HepG2 (cell line): ENCODE measurements around the gene NUDT21. TPM values are rescaled to one million over a fixed set of nuclear protein-coding genes. Genes with fewer than 3 reads are reported as not detected.

Experiments used
- BHLHE40 ChIP-seq: IDR thresholded peaks from 2 replicates; pipeline ENCODE4 v1.6.1; 2011; ENCODE audit warnings: low read length, improper control_type of control experiment
- FIP1L1 ChIP-seq: fragments of 200-400 bp; formaldehyde crosslinking; IDR thresholded peaks from 2 replicates; pipeline ENCODE4 v1.6.1; 2018; ENCODE audit warnings: low read depth, mild to moderate bottlenecking, low read length, moderate library complexity, borderline replicate concordance; ENCODE audit not compliant: insufficient read depth
- GLI4 ChIP-seq: sonication (generic); formaldehyde crosslinking; IDR thresholded peaks from 2 replicates; pipeline ENCODE4 v1.5.1; 2020; ENCODE audit warnings: missing genetic modification reagents, mild to moderate bottlenecking, moderate library complexity, borderline replicate concordance
- HMGA1 ChIP-seq: sonication (generic); formaldehyde crosslinking; conservative IDR thresholded peaks from 2 replicates; pipeline ENCODE4 v1.4.0; 2020; ENCODE audit warnings: missing genetic modification reagents
- SNAPC2 ChIP-seq: sonication (generic); formaldehyde crosslinking; IDR thresholded peaks from 2 replicates; pipeline ENCODE4 v1.8.1; 2022; ENCODE audit warnings: mild to moderate bottlenecking, missing genetic modification reagents
- TCF7L2 ChIP-seq: IDR thresholded peaks from 2 replicates; pipeline ENCODE4 v1.6.1; 2011; ENCODE audit warnings: mild to moderate bottlenecking, low read depth, low read length, moderate library complexity
- ZNF34 ChIP-seq: sonication (generic); formaldehyde crosslinking; IDR thresholded peaks from 2 replicates; pipeline ENCODE4 v1.4.0; 2020; ENCODE audit warnings: mild to moderate bottlenecking, missing genetic modification reagents, borderline replicate concordance
- ZNF432 ChIP-seq: sonication (generic); formaldehyde crosslinking; IDR thresholded peaks from 2 replicates; pipeline ENCODE4 v1.5.0; 2020; ENCODE audit warnings: missing genetic modification reagents, mild to moderate bottlenecking, borderline replicate concordance
- ZNF496 ChIP-seq: sonication (generic); formaldehyde crosslinking; IDR thresholded peaks from 2 replicates; pipeline ENCODE4 v1.8.1; 2023; ENCODE audit warnings: mild to moderate bottlenecking, moderate library complexity, missing genetic modification reagents; ENCODE audit not compliant: insufficient replicate concordance
- ZSCAN22 ChIP-seq: sonication (generic); formaldehyde crosslinking; IDR thresholded peaks from 2 replicates; pipeline ENCODE4 v1.4.0; 2020; ENCODE audit warnings: mild to moderate bottlenecking, missing genetic modification reagents
- polyA plus RNA-seq, 8 experiments: library from polyadenylated mRNA; depleted of rRNA in 3 of 8; stranded (reverse) in 7 of 8; unstranded in 1 of 8; fragments of >200 nt; fragmentation: Illumina TruSeq in 4 of 8; extraction: Trizol in 4 of 8; gene quantifications; 2 replicates each; pipeline versions ENCODE4 v1.2.1 to v1.2.3, GENCODE V29; 2011 to 2016; ENCODE audit warnings: low read depth in 4 of 8, missing spikeins in 1 of 8, mixed read lengths in 1 of 8; ENCODE audit not compliant: insufficient read depth in 1 of 8
- total RNA-seq, 5 experiments: library from RNA; depleted of rRNA; stranded (reverse); fragments of >200 nt; fragmentation: Illumina TruSeq; extraction: Trizol; gene quantifications; 2 replicates each; pipeline ENCODE4 v1.2.3, GENCODE V29; 2016; ENCODE audit warnings: low read depth in 1 of 5
- TF ChIP-seq, protein P1 (sequence below): sonication (generic); formaldehyde crosslinking; IDR thresholded peaks from 2 replicates; pipeline ENCODE4 v1.8.1; 2023; ENCODE audit warnings: mild to moderate bottlenecking, missing genetic modification reagents
- TF ChIP-seq, protein P2 (sequence below): sonication (generic); formaldehyde crosslinking; IDR thresholded peaks from 2 replicates; pipeline ENCODE4 v1.4.0; 2020; ENCODE audit warnings: mild to moderate bottlenecking, missing genetic modification reagents
- TF ChIP-seq, protein P3 (sequence below): sonication (generic); formaldehyde crosslinking; IDR thresholded peaks from 2 replicates; pipeline ENCODE4 v1.9.0; 2021; ENCODE audit warnings: missing genetic modification reagents, mild to moderate bottlenecking, borderline replicate concordance
- TF ChIP-seq, protein P4 (sequence below): sonication (generic); formaldehyde crosslinking; IDR thresholded peaks from 2 replicates; pipeline ENCODE4 v1.4.0; 2020; ENCODE audit warnings: missing genetic modification reagents
- TF ChIP-seq, protein P5 (sequence below): sonication (generic); formaldehyde crosslinking; IDR thresholded peaks from 2 replicates; pipeline ENCODE4 v1.5.0; 2020; ENCODE audit warnings: missing genetic modification reagents
- TF ChIP-seq, protein P6 (sequence below): sonication (generic); formaldehyde crosslinking; IDR thresholded peaks from 2 replicates; pipeline ENCODE4 v1.5.0; 2020; ENCODE audit warnings: mild to moderate bottlenecking, missing genetic modification reagents

The NUDT21 gene
- total and polyA plus RNA-seq, 2 of the 13 experiments (the other 11 are each of a cell fraction or from before 2014, with no cell fraction given): 177 to 210 TPM

DNA sequence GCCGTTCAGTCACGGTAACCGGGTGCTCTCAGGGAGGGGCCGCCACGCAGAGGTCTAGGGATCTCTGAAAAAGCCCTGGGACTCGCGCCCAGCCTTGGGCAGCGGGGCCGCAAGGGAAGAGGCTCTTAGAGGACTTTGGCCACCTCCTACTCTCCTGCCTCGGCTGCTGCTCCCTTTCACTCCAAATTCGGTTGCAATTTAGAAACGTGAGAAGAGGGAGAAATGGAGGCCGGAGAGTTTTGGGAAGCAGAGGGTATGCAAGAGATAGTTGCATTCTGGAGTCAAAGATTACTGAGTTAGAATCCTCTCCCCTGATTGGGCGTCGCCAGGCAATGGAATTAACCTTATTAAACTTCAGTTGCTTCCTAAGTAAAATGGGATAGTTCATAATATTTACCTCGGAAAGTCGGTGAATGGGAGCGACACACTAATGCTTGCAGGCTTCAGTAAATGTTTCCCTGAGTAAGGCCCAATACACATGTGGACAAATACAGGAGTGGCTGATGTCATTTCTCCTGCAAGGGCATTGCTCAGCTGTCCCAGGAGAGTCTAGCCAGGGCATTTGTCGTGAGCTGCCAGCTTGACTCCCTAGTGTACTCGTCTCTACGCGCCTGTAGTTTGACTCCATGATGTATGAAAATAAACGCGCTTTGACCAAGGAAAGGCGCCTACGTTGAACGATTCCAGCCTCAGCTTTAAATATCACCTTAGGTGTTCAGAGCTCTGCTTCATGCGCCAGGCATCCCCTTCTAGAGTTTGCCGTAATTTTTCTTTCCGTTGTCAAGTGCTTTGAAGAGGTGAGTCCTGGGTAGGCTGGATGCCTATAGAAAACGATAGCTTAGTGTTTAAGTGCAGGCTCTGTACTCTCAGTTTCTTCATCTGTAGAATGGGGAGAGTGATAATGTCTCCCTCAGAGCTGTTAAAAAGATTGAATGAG lies 889 bp upstream of the NUDT21 start (continued):
- TF ChIP-seq, protein P1, sequence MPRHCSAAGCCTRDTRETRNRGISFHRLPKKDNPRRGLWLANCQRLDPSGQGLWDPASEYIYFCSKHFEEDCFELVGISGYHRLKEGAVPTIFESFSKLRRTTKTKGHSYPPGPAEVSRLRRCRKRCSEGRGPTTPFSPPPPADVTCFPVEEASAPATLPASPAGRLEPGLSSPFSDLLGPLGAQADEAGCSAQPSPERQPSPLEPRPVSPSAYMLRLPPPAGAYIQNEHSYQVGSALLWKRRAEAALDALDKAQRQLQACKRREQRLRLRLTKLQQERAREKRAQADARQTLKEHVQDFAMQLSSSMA: no peak
- TF ChIP-seq ZNF496 (CRISPR knock-in tag) (no peak), ZNF34 (CRISPR knock-in tag) (no peak; the same call in 1 of the 2 replicates), SNAPC2 (CRISPR knock-in tag) (no peak), TCF7L2 (no peak), BHLHE40 (peak; percentile 29; the same call in 1 of the 2 replicates), GLI4 (CRISPR knock-in tag) (no peak), FIP1L1 (no peak), ZNF432 (CRISPR knock-in tag) (no peak), ZSCAN22 (CRISPR knock-in tag) (no peak), HMGA1 (CRISPR knock-in tag) (no peak)
- TF ChIP-seq, protein P2, sequence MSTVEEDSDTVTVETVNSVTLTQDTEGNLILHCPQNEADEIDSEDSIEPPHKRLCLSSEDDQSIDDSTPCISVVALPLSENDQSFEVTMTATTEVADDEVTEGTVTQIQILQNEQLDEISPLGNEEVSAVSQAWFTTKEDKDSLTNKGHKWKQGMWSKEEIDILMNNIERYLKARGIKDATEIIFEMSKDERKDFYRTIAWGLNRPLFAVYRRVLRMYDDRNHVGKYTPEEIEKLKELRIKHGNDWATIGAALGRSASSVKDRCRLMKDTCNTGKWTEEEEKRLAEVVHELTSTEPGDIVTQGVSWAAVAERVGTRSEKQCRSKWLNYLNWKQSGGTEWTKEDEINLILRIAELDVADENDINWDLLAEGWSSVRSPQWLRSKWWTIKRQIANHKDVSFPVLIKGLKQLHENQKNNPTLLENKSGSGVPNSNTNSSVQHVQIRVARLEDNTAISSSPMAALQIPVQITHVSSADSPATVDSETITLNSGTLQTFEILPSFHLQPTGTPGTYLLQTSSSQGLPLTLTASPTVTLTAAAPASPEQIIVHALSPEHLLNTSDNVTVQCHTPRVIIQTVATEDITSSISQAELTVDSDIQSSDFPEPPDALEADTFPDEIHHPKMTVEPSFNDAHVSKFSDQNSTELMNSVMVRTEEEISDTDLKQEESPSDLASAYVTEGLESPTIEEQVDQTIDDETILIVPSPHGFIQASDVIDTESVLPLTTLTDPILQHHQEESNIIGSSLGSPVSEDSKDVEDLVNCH (CRISPR knock-in tag): no peak
- TF ChIP-seq, protein P3, sequence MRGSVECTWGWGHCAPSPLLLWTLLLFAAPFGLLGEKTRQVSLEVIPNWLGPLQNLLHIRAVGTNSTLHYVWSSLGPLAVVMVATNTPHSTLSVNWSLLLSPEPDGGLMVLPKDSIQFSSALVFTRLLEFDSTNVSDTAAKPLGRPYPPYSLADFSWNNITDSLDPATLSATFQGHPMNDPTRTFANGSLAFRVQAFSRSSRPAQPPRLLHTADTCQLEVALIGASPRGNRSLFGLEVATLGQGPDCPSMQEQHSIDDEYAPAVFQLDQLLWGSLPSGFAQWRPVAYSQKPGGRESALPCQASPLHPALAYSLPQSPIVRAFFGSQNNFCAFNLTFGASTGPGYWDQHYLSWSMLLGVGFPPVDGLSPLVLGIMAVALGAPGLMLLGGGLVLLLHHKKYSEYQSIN (CRISPR knock-in tag): no peak
- TF ChIP-seq, protein P4, sequence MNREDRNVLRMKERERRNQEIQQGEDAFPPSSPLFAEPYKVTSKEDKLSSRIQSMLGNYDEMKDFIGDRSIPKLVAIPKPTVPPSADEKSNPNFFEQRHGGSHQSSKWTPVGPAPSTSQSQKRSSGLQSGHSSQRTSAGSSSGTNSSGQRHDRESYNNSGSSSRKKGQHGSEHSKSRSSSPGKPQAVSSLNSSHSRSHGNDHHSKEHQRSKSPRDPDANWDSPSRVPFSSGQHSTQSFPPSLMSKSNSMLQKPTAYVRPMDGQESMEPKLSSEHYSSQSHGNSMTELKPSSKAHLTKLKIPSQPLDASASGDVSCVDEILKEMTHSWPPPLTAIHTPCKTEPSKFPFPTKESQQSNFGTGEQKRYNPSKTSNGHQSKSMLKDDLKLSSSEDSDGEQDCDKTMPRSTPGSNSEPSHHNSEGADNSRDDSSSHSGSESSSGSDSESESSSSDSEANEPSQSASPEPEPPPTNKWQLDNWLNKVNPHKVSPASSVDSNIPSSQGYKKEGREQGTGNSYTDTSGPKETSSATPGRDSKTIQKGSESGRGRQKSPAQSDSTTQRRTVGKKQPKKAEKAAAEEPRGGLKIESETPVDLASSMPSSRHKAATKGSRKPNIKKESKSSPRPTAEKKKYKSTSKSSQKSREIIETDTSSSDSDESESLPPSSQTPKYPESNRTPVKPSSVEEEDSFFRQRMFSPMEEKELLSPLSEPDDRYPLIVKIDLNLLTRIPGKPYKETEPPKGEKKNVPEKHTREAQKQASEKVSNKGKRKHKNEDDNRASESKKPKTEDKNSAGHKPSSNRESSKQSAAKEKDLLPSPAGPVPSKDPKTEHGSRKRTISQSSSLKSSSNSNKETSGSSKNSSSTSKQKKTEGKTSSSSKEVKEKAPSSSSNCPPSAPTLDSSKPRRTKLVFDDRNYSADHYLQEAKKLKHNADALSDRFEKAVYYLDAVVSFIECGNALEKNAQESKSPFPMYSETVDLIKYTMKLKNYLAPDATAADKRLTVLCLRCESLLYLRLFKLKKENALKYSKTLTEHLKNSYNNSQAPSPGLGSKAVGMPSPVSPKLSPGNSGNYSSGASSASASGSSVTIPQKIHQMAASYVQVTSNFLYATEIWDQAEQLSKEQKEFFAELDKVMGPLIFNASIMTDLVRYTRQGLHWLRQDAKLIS: no peak
- TF ChIP-seq, protein P5, sequence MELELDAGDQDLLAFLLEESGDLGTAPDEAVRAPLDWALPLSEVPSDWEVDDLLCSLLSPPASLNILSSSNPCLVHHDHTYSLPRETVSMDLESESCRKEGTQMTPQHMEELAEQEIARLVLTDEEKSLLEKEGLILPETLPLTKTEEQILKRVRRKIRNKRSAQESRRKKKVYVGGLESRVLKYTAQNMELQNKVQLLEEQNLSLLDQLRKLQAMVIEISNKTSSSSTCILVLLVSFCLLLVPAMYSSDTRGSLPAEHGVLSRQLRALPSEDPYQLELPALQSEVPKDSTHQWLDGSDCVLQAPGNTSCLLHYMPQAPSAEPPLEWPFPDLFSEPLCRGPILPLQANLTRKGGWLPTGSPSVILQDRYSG (CRISPR knock-in tag): no peak
- TF ChIP-seq, protein P6, sequence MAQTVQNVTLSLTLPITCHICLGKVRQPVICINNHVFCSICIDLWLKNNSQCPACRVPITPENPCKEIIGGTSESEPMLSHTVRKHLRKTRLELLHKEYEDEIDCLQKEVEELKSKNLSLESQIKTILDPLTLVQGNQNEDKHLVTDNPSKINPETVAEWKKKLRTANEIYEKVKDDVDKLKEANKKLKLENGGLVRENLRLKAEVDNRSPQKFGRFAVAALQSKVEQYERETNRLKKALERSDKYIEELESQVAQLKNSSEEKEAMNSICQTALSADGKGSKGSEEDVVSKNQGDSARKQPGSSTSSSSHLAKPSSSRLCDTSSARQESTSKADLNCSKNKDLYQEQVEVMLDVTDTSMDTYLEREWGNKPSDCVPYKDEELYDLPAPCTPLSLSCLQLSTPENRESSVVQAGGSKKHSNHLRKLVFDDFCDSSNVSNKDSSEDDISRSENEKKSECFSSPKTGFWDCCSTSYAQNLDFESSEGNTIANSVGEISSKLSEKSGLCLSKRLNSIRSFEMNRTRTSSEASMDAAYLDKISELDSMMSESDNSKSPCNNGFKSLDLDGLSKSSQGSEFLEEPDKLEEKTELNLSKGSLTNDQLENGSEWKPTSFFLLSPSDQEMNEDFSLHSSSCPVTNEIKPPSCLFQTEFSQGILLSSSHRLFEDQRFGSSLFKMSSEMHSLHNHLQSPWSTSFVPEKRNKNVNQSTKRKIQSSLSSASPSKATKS (CRISPR knock-in tag): 0 out of 2 replicates have a peak, but pooled peaks have one; percentile 58
